Tibial nerve (tissue), 4 donors: ENCODE results near the gene TTYH1. TPM values are rescaled to one million over a fixed set of nuclear protein-coding genes. Genes with fewer than 3 reads are reported as not detected.

Experiments used
- DNase-seq, 2 donors: peaks; one replicate each; pipeline ENCODE4 v3.0.0-alpha.2; 2019; ENCODE audit warnings: low spot score in 2 of 2
- H3K27ac ChIP-seq, 4 donors: fragments of 200-600 bp; sonication (generic) in 3 of 4; one replicate each; pipeline ENCODE4 v1.5.1; 2017 to 2019; ENCODE audit warnings: mild to moderate bottlenecking in 1 of 4
- H3K27me3 ChIP-seq, 2 donors: fragments of 200-600 bp; sonication (generic) in 1 of 2; one replicate each; pipeline versions ENCODE4 v1.5.1 to v1.6.0; 2017 to 2019
- H3K36me3 ChIP-seq, 3 donors: fragments of 200-600 bp; sonication (generic); one replicate each; pipeline ENCODE4 v1.5.1; 2018 to 2019
- H3K4me1 ChIP-seq, 4 donors: fragments of 200-600 bp; sonication (generic) in 3 of 4; one replicate each; pipeline ENCODE4 v1.5.1; 2017 to 2019
- H3K4me3 ChIP-seq, 4 donors: fragments of 200-600 bp; sonication (generic) in 3 of 4; one replicate each; pipeline ENCODE4 v1.5.1; 2017 to 2019; ENCODE audit warnings: mild to moderate bottlenecking in 1 of 4, moderate library complexity in 1 of 4
- H3K9me3 ChIP-seq, 4 donors: fragments of 200-600 bp; sonication (generic) in 3 of 4; one replicate each; pipeline ENCODE4 v1.5.1; 2017 to 2019
- EP300 ChIP-seq, 2 donors: sonication (generic); formaldehyde crosslinking; IDR thresholded peaks; one replicate each; pipeline ENCODE4 v1.6.1; 2017; ENCODE audit warnings: antibody characterized with exemption in 2 of 2, mild to moderate bottlenecking in 1 of 2
- POLR2A ChIP-seq, 2 donors: fragments of 450-650 bp; IDR thresholded peaks; one replicate each; pipeline ENCODE4 v1.6.1; 2017; ENCODE audit warnings: antibody characterized with exemption in 2 of 2, mild to moderate bottlenecking in 2 of 2, moderate library complexity in 2 of 2
- WGBS, 2 donors: methylation state at CpG; one replicate each; pipeline ENCODE4 v1.1.5; 2018; 5-methylcytosine and 5-hydroxymethylcytosine counted together
- total RNA-seq, 4 donors: library from RNA; depleted of rRNA; stranded (reverse); fragments of >200 nt; gene quantifications; one replicate each; pipeline ENCODE4 v1.1.0, GENCODE V29; 2016
- TF ChIP-seq, protein P1 (sequence below), 5 experiments: fragments of 200-600 bp in 3 of 5; fragments of 450-650 bp in 2 of 5; sonication (generic) in 3 of 5; IDR thresholded peaks; one replicate each; pipeline ENCODE4 v1.5.1; 2016 to 2019; ENCODE audit warnings: antibody characterized with exemption in 5 of 5, mild to moderate bottlenecking in 3 of 5, moderate library complexity in 2 of 5

Gene TTYH1
- total RNA-seq, 4 donors from 2014 or later, result 21.0 to 50.0 (median 34.9) TPM

- H3K4me1 ChIP-seq, result peaks cover 0 to 20% (median 7%) of the 10 kb centered on the region in 4 donors
- peaks cover 0 to 9% of the 10 kb centered on the region in 2 donors for H3K27me3 ChIP-seq
- 67% methylated on average over 3 of the region's 3 CpGs for WGBS, 2 donors
- H3K36me3 ChIP-seq, result no peaks in the 10 kb centered on the region
- no peak overlapping the region for H3K4me3 ChIP-seq
- no peaks in the 10 kb centered on the region for H3K9me3 ChIP-seq
- no peak for DNase-seq
- TF ChIP-seq POLR2A (IDR thresholded peaks at IDR 0.05) (no peak), EP300 (IDR thresholded peaks at IDR 0.05) (no peak)
- TF ChIP-seq, protein P1, sequence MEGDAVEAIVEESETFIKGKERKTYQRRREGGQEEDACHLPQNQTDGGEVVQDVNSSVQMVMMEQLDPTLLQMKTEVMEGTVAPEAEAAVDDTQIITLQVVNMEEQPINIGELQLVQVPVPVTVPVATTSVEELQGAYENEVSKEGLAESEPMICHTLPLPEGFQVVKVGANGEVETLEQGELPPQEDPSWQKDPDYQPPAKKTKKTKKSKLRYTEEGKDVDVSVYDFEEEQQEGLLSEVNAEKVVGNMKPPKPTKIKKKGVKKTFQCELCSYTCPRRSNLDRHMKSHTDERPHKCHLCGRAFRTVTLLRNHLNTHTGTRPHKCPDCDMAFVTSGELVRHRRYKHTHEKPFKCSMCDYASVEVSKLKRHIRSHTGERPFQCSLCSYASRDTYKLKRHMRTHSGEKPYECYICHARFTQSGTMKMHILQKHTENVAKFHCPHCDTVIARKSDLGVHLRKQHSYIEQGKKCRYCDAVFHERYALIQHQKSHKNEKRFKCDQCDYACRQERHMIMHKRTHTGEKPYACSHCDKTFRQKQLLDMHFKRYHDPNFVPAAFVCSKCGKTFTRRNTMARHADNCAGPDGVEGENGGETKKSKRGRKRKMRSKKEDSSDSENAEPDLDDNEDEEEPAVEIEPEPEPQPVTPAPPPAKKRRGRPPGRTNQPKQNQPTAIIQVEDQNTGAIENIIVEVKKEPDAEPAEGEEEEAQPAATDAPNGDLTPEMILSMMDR (IDR thresholded peaks at IDR 0.05), result no peak
- H3K27ac ChIP-seq, result no peak overlapping the region
These were observed 62.4 kb downstream of the TTYH1 start for GRCh38 chr19:54477650-54478049.

DNA sequence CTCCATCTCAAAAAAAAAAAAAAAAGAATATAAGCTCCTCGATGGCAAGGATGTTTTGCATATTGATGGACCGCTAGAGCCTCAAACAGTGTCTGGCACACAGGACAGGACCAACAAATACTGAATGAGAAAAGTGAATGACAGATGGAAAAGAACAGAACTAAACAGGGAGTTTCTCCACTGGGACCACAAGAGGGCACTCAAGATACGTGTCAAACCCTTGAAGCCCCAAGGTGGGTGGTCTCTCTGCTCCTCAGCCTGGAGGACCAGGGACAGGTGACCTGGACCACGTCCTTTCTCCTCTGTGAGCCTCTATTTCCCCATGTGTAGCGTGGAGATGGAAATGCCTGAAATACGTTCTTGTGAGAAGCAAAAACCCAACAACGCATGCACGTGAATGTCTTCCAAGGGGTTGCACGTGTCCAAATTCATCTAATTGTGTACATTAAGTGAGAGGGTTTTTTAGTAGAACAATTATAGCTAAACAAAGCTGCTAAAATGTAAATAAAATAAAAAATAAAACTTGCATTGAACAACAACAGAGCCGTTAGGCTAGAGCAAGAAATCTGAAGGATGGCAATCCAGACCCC is 63.5 kb downstream of the TTYH1 start:
- no peak for DNase-seq
- Histone ChIP-seq H3K4me1 (peaks cover 0 to 10% (median 2%) of the 10 kb centered on the region in 4 donors), H3K27me3 (peaks cover 0 to 13% of the 10 kb centered on the region in 2 donors), H3K9me3 (no peaks in the 10 kb centered on the region), H3K27ac (no peak overlapping the region), H3K36me3 (no peaks in the 10 kb centered on the region), H3K4me3 (no peak overlapping the region)
- WGBS, 2 donors, result 16 to 20% methylated on average over 10 of the region's 10 CpGs
- TF ChIP-seq, protein P1 (IDR thresholded peaks at IDR 0.05), result peak; percentile 11 to 58 (median 52)
- no peak for TF ChIP-seq POLR2A (IDR thresholded peaks at IDR 0.05)

DNA sequence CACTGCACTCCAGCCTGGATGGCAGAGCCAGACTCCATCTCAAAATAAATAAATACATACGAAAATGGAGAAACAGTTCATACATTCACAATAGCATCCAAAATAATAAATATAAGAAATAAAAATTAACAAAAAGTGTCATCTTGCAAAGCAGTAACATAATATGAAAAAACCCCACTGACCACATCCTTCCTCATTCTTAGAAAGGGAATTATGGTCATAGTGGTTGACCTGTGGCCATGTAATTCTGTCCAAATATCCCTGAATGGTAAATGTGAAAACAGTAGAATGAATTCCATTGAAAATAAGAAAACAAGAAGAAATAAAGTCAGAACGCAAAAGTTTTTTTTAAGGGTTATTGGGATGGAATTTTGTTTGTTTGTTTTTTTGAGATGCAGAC is 64.8 kb downstream of the TTYH1 start:
- no peak for DNase-seq
- no peak overlapping the region for H3K27ac ChIP-seq
- H3K9me3 ChIP-seq, result no peaks in the 10 kb centered on the region
- H3K36me3 ChIP-seq, result no peaks in the 10 kb centered on the region
- 68 to 72% methylated on average over 2 of the region's 2 CpGs for WGBS, 2 donors
- no peak overlapping the region for H3K4me3 ChIP-seq
- TF ChIP-seq, protein P1 (IDR thresholded peaks at IDR 0.05), result no peak
- TF ChIP-seq POLR2A (IDR thresholded peaks at IDR 0.05), result no peak
- no peak for TF ChIP-seq EP300 (IDR thresholded peaks at IDR 0.05)
- peaks cover 0 to 25% of the 10 kb centered on the region in 2 donors for H3K27me3 ChIP-seq
- peaks cover 0 to 8% (median 0%) of the 10 kb centered on the region in 4 donors for H3K4me1 ChIP-seq

DNA sequence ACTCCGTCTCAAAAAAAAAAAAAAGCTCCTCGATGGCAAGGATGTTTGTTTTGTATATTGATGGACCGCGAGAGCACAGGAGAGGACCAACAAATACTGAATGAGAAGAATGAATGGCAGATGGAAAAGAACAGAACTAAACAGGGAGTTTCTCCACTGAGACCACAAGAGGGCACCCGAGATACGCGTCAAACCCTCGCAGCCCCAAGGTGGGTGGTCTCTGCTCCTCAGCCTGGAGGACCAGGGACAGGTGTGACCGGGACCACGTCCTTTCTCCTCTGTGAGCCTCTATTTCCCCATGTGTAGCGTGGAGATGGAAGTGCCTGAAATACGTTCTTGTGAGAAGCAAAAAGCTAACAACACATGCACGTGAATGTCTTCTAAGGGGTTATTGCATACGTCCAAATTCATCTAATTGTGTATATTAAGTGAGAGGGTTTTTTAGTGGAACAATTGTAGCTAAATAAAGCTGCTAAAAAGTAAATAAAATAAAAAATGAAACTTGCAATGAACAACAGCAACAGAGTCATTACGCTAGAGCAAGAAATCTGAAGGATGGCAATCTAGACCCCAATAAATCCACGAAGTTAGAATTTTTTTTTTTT is 66.2 kb downstream of the TTYH1 start:
- no peaks in the 10 kb centered on the region for H3K36me3 ChIP-seq
- DNase-seq, result no peak
- WGBS, 2 donors, result 12 to 13% methylated on average over 16 of the region's 16 CpGs
- peaks cover 0 to 25% of the 10 kb centered on the region in 2 donors for H3K27me3 ChIP-seq
- H3K4me1 ChIP-seq, result peaks cover 0 to 8% (median 0%) of the 10 kb centered on the region in 4 donors
- TF ChIP-seq EP300 (IDR thresholded peaks at IDR 0.05), result no peak
- TF ChIP-seq, protein P1 (IDR thresholded peaks at IDR 0.05), result peak; percentile 47 to 72 (median 55)
- H3K4me3 ChIP-seq, result no peak overlapping the region
- H3K9me3 ChIP-seq, result no peaks in the 10 kb centered on the region
- no peak overlapping the region for H3K27ac ChIP-seq

DNA sequence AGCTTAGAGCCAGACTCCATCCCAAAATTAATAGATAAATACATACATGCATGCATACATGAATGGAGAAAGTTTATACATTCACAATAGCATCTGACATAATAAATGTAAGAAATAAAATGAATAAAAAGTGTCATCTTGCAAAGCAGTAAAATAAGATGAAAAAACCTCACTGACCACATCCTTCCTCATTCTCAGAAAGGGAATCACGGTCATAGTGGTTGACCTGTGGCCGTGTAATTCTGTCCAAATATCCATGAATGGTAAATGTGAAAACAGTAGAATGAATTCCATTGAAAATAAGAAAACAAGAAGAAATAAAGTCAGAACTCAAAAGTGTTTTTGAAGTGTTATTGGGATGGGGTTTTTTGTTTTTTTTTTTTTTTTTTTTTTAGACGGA is 67.6 kb downstream of the TTYH1 start:
- 49 to 63% methylated on average over 3 of the region's 3 CpGs for WGBS, 2 donors
- DNase-seq, result no peak

More for the DNA sequence above, 67.6 kb downstream of the TTYH1 start:
- Histone ChIP-seq H3K4me3 (no peak overlapping the region), H3K27ac (no peak overlapping the region), H3K4me1 (peaks cover 0 to 8% (median 0%) of the 10 kb centered on the region in 4 donors), H3K9me3 (no peaks in the 10 kb centered on the region), H3K27me3 (peaks cover 0 to 18% of the 10 kb centered on the region in 2 donors), H3K36me3 (no peaks in the 10 kb centered on the region)
- TF ChIP-seq, protein P1 (IDR thresholded peaks at IDR 0.05), result no peak
- TF ChIP-seq POLR2A (IDR thresholded peaks at IDR 0.05), result no peak
- TF ChIP-seq EP300 (IDR thresholded peaks at IDR 0.05), result no peak
